ENCODE measurements around the gene CARMIL3. TPM values are rescaled to one million over a fixed set of nuclear protein-coding genes. Genes with fewer than 3 reads are reported as not detected.

CARMIL3 gene
- total RNA-seq, 1 experiment from 2014 or later, result 0.71 TPM

DNA sequence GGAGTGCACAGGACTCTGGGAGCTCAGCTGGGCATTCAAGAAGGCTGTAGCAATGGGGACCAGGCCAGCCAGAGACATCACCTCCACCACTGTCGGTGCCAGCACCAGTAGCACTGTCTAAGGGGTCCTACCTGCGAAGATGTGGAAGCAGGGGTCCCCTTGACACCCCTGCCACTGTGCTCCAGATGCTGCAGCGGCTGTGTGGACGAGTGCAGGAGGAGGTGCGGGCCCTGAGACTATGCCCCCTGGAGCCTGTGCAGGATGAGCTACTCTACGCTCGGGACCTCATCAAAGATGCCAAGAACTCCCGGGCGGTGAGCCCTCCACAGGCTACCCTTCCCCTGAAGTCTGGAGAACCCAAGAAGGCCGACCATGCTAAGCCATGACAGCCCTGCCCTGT lies 8.6 kb downstream of the CARMIL3 start:
- Histone ChIP-seq H3K4me3 (replicated peaks in 1 of 2; ENCODE audit: low read depth in 1 of 2, low read length in 2 of 2) (no peak overlapping the region), H2AFZ (ENCODE audit: low read depth, low read length, poor library complexity, severe bottlenecking) (no peak overlapping the region), H3K27ac (ENCODE audit: low read depth, low read length) (no peak overlapping the region), H3K36me3 (ENCODE audit: control insufficient read depth in 1 of 2, insufficient read depth in 2 of 2, low read length in 2 of 2) (no peaks in the 10 kb centered on the region), H3K4me1 (ENCODE audit: control insufficient read depth in 1 of 2, insufficient read depth in 2 of 2, low read length in 2 of 2) (no peaks in the 10 kb centered on the region), H3K4me2 (ENCODE audit: low read length) (no peak overlapping the region), H3K79me2 (ENCODE audit: insufficient read depth, low read length) (no peaks in the 10 kb centered on the region), H3K9ac (ENCODE audit: low read length) (no peak overlapping the region), H3K9me2 (ENCODE audit: insufficient read depth) (no peaks in the 10 kb centered on the region), H3K27me3 (ENCODE audit: insufficient read depth, low read length) (no peaks in the 10 kb centered on the region), H4K20me1 (ENCODE audit: insufficient read depth) (no peaks in the 10 kb centered on the region), H3K9me3 (ENCODE audit: control insufficient read depth in 1 of 2, insufficient read depth in 1 of 2, low read depth in 1 of 2, low read length in 2 of 2) (no peaks in the 10 kb centered on the region)
- ATAC-seq, result no peak
- ChIA-PET POLR2A (interaction anchor here (0.8 kb wide), 1 partner anchor 33 kb away, joined by 3 read pairs; the partner anchor contains the start of gene PCK2), CTCF (interaction anchor here (1.2 to 1.6 kb wide), 2 partner anchors 30 to 48 kb away, joined by 4 to 8 read pairs; no protein-coding TSS in a partner anchor), RAD21 (ENCODE audit: low non-redundant PET in 1 of 2, low total read pairs in 2 of 2, uncharacterized antibody in 2 of 2, unreplicated experiment in 2 of 2) (no interaction called here)
- TF ChIP-seq FOSL1 (IDR thresholded peaks at IDR 0.05; ENCODE audit: low read depth) (no peak), ZNF274 (IDR thresholded peaks at IDR 0.05; ENCODE audit: low read depth, low read length) (no peak), RAD21 (IDR thresholded peaks at IDR 0.05; ENCODE audit: low read depth) (no peak), POLR2A (IDR thresholded peaks at IDR 0.05; ENCODE audit: borderline replicate concordance, extremely low read depth, insufficient read depth, insufficient read length) (no peak), EZH2 (IDR thresholded peaks at IDR 0.05) (no peak), SIN3A (IDR thresholded peaks at IDR 0.05; ENCODE audit: low read depth) (no peak), ZFX (IDR thresholded peaks at IDR 0.05) (no peak), YY1 (IDR thresholded peaks at IDR 0.05; ENCODE audit: extremely low read depth, insufficient replicate concordance, low read depth, low read length) (no peak)
- TF ChIP-seq, protein P1, sequence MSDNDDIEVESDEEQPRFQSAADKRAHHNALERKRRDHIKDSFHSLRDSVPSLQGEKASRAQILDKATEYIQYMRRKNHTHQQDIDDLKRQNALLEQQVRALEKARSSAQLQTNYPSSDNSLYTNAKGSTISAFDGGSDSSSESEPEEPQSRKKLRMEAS (IDR thresholded peaks at IDR 0.05), result no peak
- TF ChIP-seq, protein P2, sequence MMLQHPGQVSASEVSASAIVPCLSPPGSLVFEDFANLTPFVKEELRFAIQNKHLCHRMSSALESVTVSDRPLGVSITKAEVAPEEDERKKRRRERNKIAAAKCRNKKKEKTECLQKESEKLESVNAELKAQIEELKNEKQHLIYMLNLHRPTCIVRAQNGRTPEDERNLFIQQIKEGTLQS (IDR thresholded peaks at IDR 0.05), result no peak
- TF ChIP-seq, protein P3, sequence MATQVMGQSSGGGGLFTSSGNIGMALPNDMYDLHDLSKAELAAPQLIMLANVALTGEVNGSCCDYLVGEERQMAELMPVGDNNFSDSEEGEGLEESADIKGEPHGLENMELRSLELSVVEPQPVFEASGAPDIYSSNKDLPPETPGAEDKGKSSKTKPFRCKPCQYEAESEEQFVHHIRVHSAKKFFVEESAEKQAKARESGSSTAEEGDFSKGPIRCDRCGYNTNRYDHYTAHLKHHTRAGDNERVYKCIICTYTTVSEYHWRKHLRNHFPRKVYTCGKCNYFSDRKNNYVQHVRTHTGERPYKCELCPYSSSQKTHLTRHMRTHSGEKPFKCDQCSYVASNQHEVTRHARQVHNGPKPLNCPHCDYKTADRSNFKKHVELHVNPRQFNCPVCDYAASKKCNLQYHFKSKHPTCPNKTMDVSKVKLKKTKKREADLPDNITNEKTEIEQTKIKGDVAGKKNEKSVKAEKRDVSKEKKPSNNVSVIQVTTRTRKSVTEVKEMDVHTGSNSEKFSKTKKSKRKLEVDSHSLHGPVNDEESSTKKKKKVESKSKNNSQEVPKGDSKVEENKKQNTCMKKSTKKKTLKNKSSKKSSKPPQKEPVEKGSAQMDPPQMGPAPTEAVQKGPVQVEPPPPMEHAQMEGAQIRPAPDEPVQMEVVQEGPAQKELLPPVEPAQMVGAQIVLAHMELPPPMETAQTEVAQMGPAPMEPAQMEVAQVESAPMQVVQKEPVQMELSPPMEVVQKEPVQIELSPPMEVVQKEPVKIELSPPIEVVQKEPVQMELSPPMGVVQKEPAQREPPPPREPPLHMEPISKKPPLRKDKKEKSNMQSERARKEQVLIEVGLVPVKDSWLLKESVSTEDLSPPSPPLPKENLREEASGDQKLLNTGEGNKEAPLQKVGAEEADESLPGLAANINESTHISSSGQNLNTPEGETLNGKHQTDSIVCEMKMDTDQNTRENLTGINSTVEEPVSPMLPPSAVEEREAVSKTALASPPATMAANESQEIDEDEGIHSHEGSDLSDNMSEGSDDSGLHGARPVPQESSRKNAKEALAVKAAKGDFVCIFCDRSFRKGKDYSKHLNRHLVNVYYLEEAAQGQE (IDR thresholded peaks at IDR 0.05; ENCODE audit: low read depth), result no peak
- TF ChIP-seq, protein P4, sequence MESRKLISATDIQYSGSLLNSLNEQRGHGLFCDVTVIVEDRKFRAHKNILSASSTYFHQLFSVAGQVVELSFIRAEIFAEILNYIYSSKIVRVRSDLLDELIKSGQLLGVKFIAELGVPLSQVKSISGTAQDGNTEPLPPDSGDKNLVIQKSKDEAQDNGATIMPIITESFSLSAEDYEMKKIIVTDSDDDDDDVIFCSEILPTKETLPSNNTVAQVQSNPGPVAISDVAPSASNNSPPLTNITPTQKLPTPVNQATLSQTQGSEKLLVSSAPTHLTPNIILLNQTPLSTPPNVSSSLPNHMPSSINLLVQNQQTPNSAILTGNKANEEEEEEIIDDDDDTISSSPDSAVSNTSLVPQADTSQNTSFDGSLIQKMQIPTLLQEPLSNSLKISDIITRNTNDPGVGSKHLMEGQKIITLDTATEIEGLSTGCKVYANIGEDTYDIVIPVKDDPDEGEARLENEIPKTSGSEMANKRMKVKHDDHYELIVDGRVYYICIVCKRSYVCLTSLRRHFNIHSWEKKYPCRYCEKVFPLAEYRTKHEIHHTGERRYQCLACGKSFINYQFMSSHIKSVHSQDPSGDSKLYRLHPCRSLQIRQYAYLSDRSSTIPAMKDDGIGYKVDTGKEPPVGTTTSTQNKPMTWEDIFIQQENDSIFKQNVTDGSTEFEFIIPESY (IDR thresholded peaks at IDR 0.05; ENCODE audit: extremely low read depth, insufficient replicate concordance, low read length), result no peak
- TF ChIP-seq, protein P5, sequence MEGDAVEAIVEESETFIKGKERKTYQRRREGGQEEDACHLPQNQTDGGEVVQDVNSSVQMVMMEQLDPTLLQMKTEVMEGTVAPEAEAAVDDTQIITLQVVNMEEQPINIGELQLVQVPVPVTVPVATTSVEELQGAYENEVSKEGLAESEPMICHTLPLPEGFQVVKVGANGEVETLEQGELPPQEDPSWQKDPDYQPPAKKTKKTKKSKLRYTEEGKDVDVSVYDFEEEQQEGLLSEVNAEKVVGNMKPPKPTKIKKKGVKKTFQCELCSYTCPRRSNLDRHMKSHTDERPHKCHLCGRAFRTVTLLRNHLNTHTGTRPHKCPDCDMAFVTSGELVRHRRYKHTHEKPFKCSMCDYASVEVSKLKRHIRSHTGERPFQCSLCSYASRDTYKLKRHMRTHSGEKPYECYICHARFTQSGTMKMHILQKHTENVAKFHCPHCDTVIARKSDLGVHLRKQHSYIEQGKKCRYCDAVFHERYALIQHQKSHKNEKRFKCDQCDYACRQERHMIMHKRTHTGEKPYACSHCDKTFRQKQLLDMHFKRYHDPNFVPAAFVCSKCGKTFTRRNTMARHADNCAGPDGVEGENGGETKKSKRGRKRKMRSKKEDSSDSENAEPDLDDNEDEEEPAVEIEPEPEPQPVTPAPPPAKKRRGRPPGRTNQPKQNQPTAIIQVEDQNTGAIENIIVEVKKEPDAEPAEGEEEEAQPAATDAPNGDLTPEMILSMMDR (IDR thresholded peaks at IDR 0.05 in 2 of 3, conservative IDR thresholded peaks at IDR 0.05 in 1 of 3; ENCODE audit: borderline replicate concordance in 1 of 3, insufficient read depth in 1 of 3, low read depth in 2 of 3, low read length in 2 of 3), result no peak
- no TSS peak for BruUV-seq (replicated peaks)
- no peak for DNase-seq (ENCODE audit: low read depth, low spot score)
- intact Hi-C loops (cut with micrococcal nuclease), result no loop called here

Measured in HCT116 (cell line).